Calu3 (cell line): ENCODE results near the gene SRCIN1. TPM values are rescaled to one million over a fixed set of nuclear protein-coding genes. Genes with fewer than 3 reads are reported as not detected.
A peak's percentile ranks its signal among the peaks of the same experiment; 100 is the strongest.

ENCODE experiments used
- BruUV-seq: library from RNA; stranded (reverse); fragments of 400-500 nt; replicated peaks from 2 replicates; lab custom pipeline; 2021; lab: Mats Ljungman, UMichigan
- CTCF ChIA-PET: fragments of 300-600 bp; sonication (Branson Sonifier 250); formaldehyde crosslinking; loops from one replicate; lab custom pipeline; 2022; ENCODE audit warnings: antibody characterized with exemption; lab: Charles Lee
- DNase-seq: peaks from one replicate; pipeline ENCODE4 v3.0.0; 2022
- H3K27ac Mint-ChIP-seq: one replicate; pipeline ENCODE4 v1.8.0; 2022; ENCODE audit warnings: mixed read lengths; ENCODE audit not compliant: unreplicated experiment
- H3K27me3 Mint-ChIP-seq: one replicate; pipeline ENCODE4 v1.8.0; 2022; ENCODE audit warnings: mixed read lengths; ENCODE audit not compliant: unreplicated experiment
- H3K36me3 Mint-ChIP-seq: one replicate; pipeline ENCODE4 v1.8.0; 2022; ENCODE audit warnings: mild to moderate bottlenecking, moderate library complexity, mixed read lengths; ENCODE audit not compliant: insufficient read depth, unreplicated experiment
- H3K4me1 Mint-ChIP-seq: one replicate; pipeline ENCODE4 v1.8.0; 2022; ENCODE audit warnings: mild to moderate bottlenecking, low read depth, mixed read lengths; ENCODE audit not compliant: unreplicated experiment
- H3K4me3 Mint-ChIP-seq: one replicate; pipeline ENCODE4 v1.8.0; 2022; ENCODE audit warnings: mild to moderate bottlenecking, low read depth, moderate library complexity, mixed read lengths; ENCODE audit not compliant: unreplicated experiment
- H3K9me3 Mint-ChIP-seq: one replicate; pipeline ENCODE4 v1.8.0; 2022; ENCODE audit warnings: low read depth, mixed read lengths; ENCODE audit not compliant: unreplicated experiment
- CTCF ChIP-seq: fragments of 200-600 bp; IDR thresholded peaks from one replicate; pipeline ENCODE4 v1.8.0; 2022; ENCODE audit warnings: antibody characterized with exemption; ENCODE audit not compliant: unreplicated experiment
- intact Hi-C: fragments of 100-400 bp; cut with micrococcal nuclease; formaldehyde crosslinking; loops from one replicate; pipeline ENCODE4 v1.10.0; 2022; ENCODE audit not compliant: unreplicated experiment
- total RNA-seq: library from RNA; stranded (reverse); gene quantifications from 2 replicates; pipeline ENCODE4 v1.2.3, GENCODE V29; 2022

Gene SRCIN1
- total RNA-seq, 1 experiment from 2014 or later, result 46.7 TPM

GRCh38 chr17:38609280-38610031 is 3.7 kb upstream of the SRCIN1 start:
- CTCF ChIA-PET, result interaction anchor here (0.7 to 5.3 kb wide), 6 partner anchors 22 to 58 kb away, joined by 4 to 68 read pairs (median 4); no protein-coding TSS in a partner anchor
- peak; percentile 56 for TF ChIP-seq CTCF
- no TSS peak for BruUV-seq
- intact Hi-C loops, result no loop called here
- Mint-ChIP-seq H3K9me3 (no peaks in the 10 kb centered on the region), H3K4me1 (peaks cover 39% of the 10 kb centered on the region), H3K27me3 (peaks cover 75% of the 10 kb centered on the region), H3K4me3 (no peak overlapping the region), H3K27ac (no peak overlapping the region), H3K36me3 (peaks cover 31% of the 10 kb centered on the region)
- no peak for DNase-seq

- Mint-ChIP-seq H3K27me3 (peaks cover 83% of the 10 kb centered on the region), H3K36me3 (peaks cover 31% of the 10 kb centered on the region), H3K27ac (no peak overlapping the region), H3K9me3 (no peaks in the 10 kb centered on the region), H3K4me1 (peaks cover 31% of the 10 kb centered on the region), H3K4me3 (no peak overlapping the region)
- CTCF ChIA-PET, result interaction anchor here (0.7 to 7.2 kb wide), 10 partner anchors 11 to 556 kb away, joined by 3 to 103 read pairs (median 5); no protein-coding TSS in a partner anchor
- no peak for TF ChIP-seq CTCF
- no TSS peak for BruUV-seq
- intact Hi-C loops, result no loop called here
- DNase-seq, result peak; percentile 91
These were observed 2.9 kb upstream of the SRCIN1 start for GRCh38 chr17:38608648-38609047.

- intact Hi-C loops, result loop anchor here (2.0 kb wide), 1 partner anchor 56 kb away; no protein-coding TSS in a partner anchor
- Mint-ChIP-seq H3K36me3 (peaks cover 31% of the 10 kb centered on the region), H3K4me3 (peak overlapping the region; percentile 74), H3K4me1 (peaks cover 23% of the 10 kb centered on the region), H3K27ac (peak overlapping the region; percentile 48), H3K9me3 (no peaks in the 10 kb centered on the region), H3K27me3 (peaks cover 99% of the 10 kb centered on the region)
- peak; percentile 76 for TF ChIP-seq CTCF
- DNase-seq, result peak; percentile 84
- CTCF ChIA-PET, result interaction anchor here (0.5 to 7.2 kb wide), 18 partner anchors 9 to 1167 kb away, joined by 3 to 103 read pairs (median 6); no protein-coding TSS in a partner anchor
- BruUV-seq, result TSS peak; percentile 41
These were observed 1.2 kb upstream of the SRCIN1 start for GRCh38 chr17:38606646-38607611.

GRCh38 chr17:38605411-38605840 is 326 bp downstream of the SRCIN1 start:
- no peak for TF ChIP-seq CTCF
- Mint-ChIP-seq H3K27ac (no peak overlapping the region), H3K4me1 (peaks cover 33% of the 10 kb centered on the region), H3K9me3 (no peaks in the 10 kb centered on the region), H3K27me3 (peaks cover 99% of the 10 kb centered on the region), H3K4me3 (peak overlapping the region; percentile 74), H3K36me3 (peaks cover 31% of the 10 kb centered on the region)
- no TSS peak for BruUV-seq
- CTCF ChIA-PET, result interaction anchor here (0.7 to 7.2 kb wide), 15 partner anchors 10 to 1587 kb away, joined by 3 to 103 read pairs (median 8); no protein-coding TSS in a partner anchor
- intact Hi-C loops, result no loop called here
- DNase-seq, result peak; percentile 65
